ENCODE results near the gene TCF7L1.
"Not testable (repeated sequence)": the region's sequence is repeated elsewhere in the genome, so short reads cannot be mapped to it uniquely, and the experiment has no call there.

Gene TCF7L1

GRCh38 chr2:85132397-85132796 lies 795 bp upstream of the TCF7L1 start:
- DNase-seq: no peak

- DNase-seq: no peak
Measured at GRCh38 chr2:85133751-85134254, 611 bp downstream of the TCF7L1 start.

GRCh38 chr2:85134255-85134895 lies 1.2 kb downstream of the TCF7L1 start:
- no peak for DNase-seq

- DNase-seq: no peak
Measured at GRCh38 chr2:85134896-85135659, 1.9 kb downstream of the TCF7L1 start.

GRCh38 chr2:85135660-85135914 lies 2.4 kb downstream of the TCF7L1 start:
- DNase-seq: no peak

- no peak for DNase-seq
Measured at GRCh38 chr2:85137156-85137555, 4.0 kb downstream of the TCF7L1 start.

GRCh38 chr2:85143463-85144082 lies 10.4 kb downstream of the TCF7L1 start:
- no peak for DNase-seq

GRCh38 chr2:85145116-85145820 lies 12.1 kb downstream of the TCF7L1 start:
- no peak for DNase-seq

- DNase-seq: no peak
Measured at GRCh38 chr2:85148190-85148589, 15.0 kb downstream of the TCF7L1 start.

GRCh38 chr2:85151026-85151425 lies 17.8 kb downstream of the TCF7L1 start:
- no peak for DNase-seq

GRCh38 chr2:85152895-85153294 lies 19.7 kb downstream of the TCF7L1 start:
- DNase-seq: no peak

- DNase-seq: no peak
Measured at GRCh38 chr2:85154048-85154753, 21.0 kb downstream of the TCF7L1 start.

- not testable (repeated sequence) for DNase-seq
Measured at GRCh38 chr2:85155082-85155481, 21.9 kb downstream of the TCF7L1 start.

- DNase-seq: no peak
Measured at GRCh38 chr2:85156153-85156552, 23.0 kb downstream of the TCF7L1 start.

- no peak for DNase-seq
Measured at GRCh38 chr2:85156619-85157018, 23.4 kb downstream of the TCF7L1 start.

GRCh38 chr2:85157345-85157744 lies 24.2 kb downstream of the TCF7L1 start:
- no peak for DNase-seq

- DNase-seq: no peak
Measured at GRCh38 chr2:85158559-85159273, 25.5 kb downstream of the TCF7L1 start.

GRCh38 chr2:85159589-85159988 lies 26.4 kb downstream of the TCF7L1 start:
- no peak for DNase-seq

- DNase-seq: no peak
Measured at GRCh38 chr2:85160966-85161960, 28.1 kb downstream of the TCF7L1 start.

- no peak for DNase-seq
Measured at GRCh38 chr2:85162746-85163301, 29.6 kb downstream of the TCF7L1 start.

GRCh38 chr2:85163675-85164074 lies 30.5 kb downstream of the TCF7L1 start:
- DNase-seq: no peak

Measured in activated effector memory CD4-positive, alpha-beta T cell treated with Interleukin-2 at 50 U/mL for 16 hours (primary cell).